K562 (cell line): ENCODE measurements around the gene KNTC1. TPM values are rescaled to one million over a fixed set of nuclear protein-coding genes. Genes with fewer than 3 reads are reported as not detected.
A peak's percentile ranks its signal among the peaks of the same experiment; 100 is the strongest.

Experiments
- BACH1 ChIP-seq: fragments of 200-800 bp; sonication (Bioruptor generic); IDR thresholded peaks from 2 replicates; pipeline ENCODE4 v1.6.1; 2016; ENCODE audit warnings: missing genetic modification characterization, missing compliant biosample characterization
- C11orf30 ChIP-seq: fragments of 450-650 bp; IDR thresholded peaks from 2 replicates; pipeline ENCODE4 v1.6.1; 2016; ENCODE audit warnings: low read depth, mild to moderate bottlenecking
- DIDO1 ChIP-seq: fragments of 450-650 bp; IDR thresholded peaks from 2 replicates; pipeline ENCODE4 v1.6.1; 2016; ENCODE audit warnings: low read depth, missing biosample characterization, missing genetic modification characterization
- KLF1 ChIP-seq: fragments of 450-650 bp; IDR thresholded peaks from 2 replicates; pipeline ENCODE4 v1.6.1; 2016; ENCODE audit warnings: missing genetic modification characterization, missing compliant biosample characterization
- KLF16 ChIP-seq: IDR thresholded peaks from 2 replicates; pipeline ENCODE4 v1.6.1; 2016; ENCODE audit warnings: antibody characterized with exemption
- L3MBTL2 ChIP-seq: fragments of 450-650 bp; IDR thresholded peaks from 2 replicates; pipeline ENCODE4 v1.6.1; 2016; ENCODE audit warnings: mild to moderate bottlenecking, moderate library complexity
- NKRF ChIP-seq: fragments of 450-650 bp; IDR thresholded peaks from 2 replicates; pipeline ENCODE4 v1.6.1; 2016; ENCODE audit warnings: borderline replicate concordance
- PHB ChIP-seq: fragments of 250-450 bp; sonication (Bioruptor Pico); IDR thresholded peaks from 2 replicates; pipeline ENCODE4 v1.5.0; 2021
- RNF2 ChIP-seq: sonication (generic); IDR thresholded peaks from 2 replicates; pipeline ENCODE4 v1.6.1; 2016
- TAF9B ChIP-seq: fragments of 450-650 bp; IDR thresholded peaks from 2 replicates; pipeline ENCODE4 v1.6.1; 2018; ENCODE audit warnings: mild to moderate bottlenecking; ENCODE audit not compliant: partially characterized antibody
- ZBTB1 ChIP-seq: sonication (generic); formaldehyde crosslinking; IDR thresholded peaks from 2 replicates; pipeline ENCODE4 v1.8.1; 2023; ENCODE audit warnings: missing genetic modification reagents, low read depth, mild to moderate bottlenecking, borderline replicate concordance
- ZBTB7A ChIP-seq: IDR thresholded peaks from 2 replicates; pipeline ENCODE4 v1.6.1; 2011; ENCODE audit warnings: low read depth, mild to moderate bottlenecking, low read length, moderate library complexity, borderline replicate concordance; ENCODE audit not compliant: control insufficient read depth
- ZFP1 ChIP-seq: fragments of 450-650 bp; formaldehyde crosslinking; IDR thresholded peaks from 2 replicates; pipeline ENCODE4 v1.4.0; 2020; ENCODE audit warnings: mild to moderate bottlenecking, mixed read lengths
- ZKSCAN1 ChIP-seq: fragments of 150-350 bp; IDR thresholded peaks from 2 replicates; pipeline ENCODE4 v1.6.1; 2016; ENCODE audit warnings: low read depth, low read length
- polyA plus RNA-seq, 8 experiments: library from polyadenylated mRNA; depleted of rRNA in 4 of 8; stranded (reverse) in 5 of 8; unstranded in 3 of 8; fragments of >200 nt; fragmentation: Nextera tagmentation in 2 of 8; fragmentation: Illumina TruSeq in 1 of 8; extraction: Ambion mirVana in 2 of 8; extraction: Trizol in 1 of 8; gene quantifications; 2 replicates each; pipeline versions ENCODE4 v1.2.1 to v1.2.3, GENCODE V29; 2011 to 2014; ENCODE audit warnings: inconsistent platforms in 1 of 8, missing spikeins in 1 of 8
- total RNA-seq, 7 experiments: library from RNA; depleted of rRNA in 6 of 7; stranded (reverse); fragments of >200 nt in 6 of 7; fragmentation: Illumina TruSeq in 2 of 7; extraction: Trizol in 2 of 7; gene quantifications; 2 replicates each; pipeline versions ENCODE4 v1.2.1 to v1.2.3, GENCODE V29; 2011 to 2021; ENCODE audit warnings: low replicate concordance in 1 of 7
- TF ChIP-seq, protein P1 (sequence below): fragments of 200-800 bp; sonication (Bioruptor generic); IDR thresholded peaks from 2 replicates; pipeline ENCODE4 v1.6.1; 2017; ENCODE audit warnings: missing genetic modification characterization, missing compliant biosample characterization
- TF ChIP-seq, protein P2 (sequence below): fragments of 450-650 bp; IDR thresholded peaks from 2 replicates; pipeline ENCODE4 v1.6.1; 2017; ENCODE audit warnings: mild to moderate bottlenecking, moderate library complexity
- TF ChIP-seq, protein P3 (sequence below): sonication (generic); formaldehyde crosslinking; IDR thresholded peaks from 2 replicates; pipeline ENCODE4 v1.8.1; 2023; ENCODE audit warnings: mild to moderate bottlenecking, missing genetic modification reagents, moderate library complexity
- TF ChIP-seq, protein P4 (sequence below): fragments of 200-400 bp; formaldehyde crosslinking; IDR thresholded peaks from 2 replicates; pipeline ENCODE4 v1.6.1; 2017; ENCODE audit warnings: mild to moderate bottlenecking, low read depth, low read length, moderate library complexity

Gene KNTC1
- total and polyA plus RNA-seq, 9 of the 15 experiments (the other 6 are each of a cell fraction or from before 2014, with no cell fraction given): 38.9 to 135 (median 99.6) TPM

DNA sequence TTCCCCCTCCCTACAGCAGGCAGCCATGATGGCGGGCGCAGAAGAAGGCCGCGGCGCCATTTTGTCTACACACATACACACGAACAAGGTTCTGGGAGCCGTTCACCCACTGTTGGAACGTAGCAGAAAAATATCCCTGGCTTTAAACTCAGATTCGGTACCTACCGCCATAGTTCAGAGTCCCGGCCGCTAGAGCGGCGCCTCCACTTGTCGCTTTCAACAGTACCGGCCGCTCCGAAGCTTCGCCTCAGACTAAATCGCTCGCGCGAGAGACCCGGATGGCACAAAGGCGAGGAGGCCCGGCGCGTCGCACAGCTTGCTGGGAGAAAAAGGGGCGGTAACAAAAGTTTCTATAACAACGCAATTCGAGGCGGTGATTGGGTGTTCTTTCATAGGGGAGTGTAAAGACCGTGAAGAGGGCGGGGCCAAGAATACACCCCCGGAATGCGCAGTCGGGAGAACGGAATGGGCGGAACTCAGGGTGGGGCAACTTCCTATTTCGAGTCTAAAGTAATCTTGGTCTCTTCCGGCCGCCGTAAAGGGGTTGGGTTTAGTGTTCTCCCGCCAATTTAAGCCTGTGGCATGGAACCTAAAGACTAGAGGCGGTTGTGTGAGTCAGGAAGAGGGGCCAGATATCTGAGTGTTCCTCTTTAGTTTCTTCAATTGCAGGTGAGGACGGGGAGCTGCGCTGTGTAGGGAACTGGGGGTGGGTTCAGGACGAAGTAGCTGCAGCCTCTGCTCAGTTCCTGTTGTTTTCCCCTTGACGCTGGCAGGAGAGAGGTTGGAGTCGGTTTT is at the start of gene KNTC1, which contains the start of gene RSRC2 (continued):
- TF ChIP-seq NKRF (peak; percentile 91), RNF2 (peak; percentile 88), L3MBTL2 (peak; percentile 95), KLF16 (peak; percentile 89), BACH1 (tag) (peak; percentile 47; the same call in 1 of the 2 replicates), TAF9B (peak; percentile 93), ZFP1 (CRISPR knock-in tag) (no peak), PHB (no peak), C11orf30 (peak; percentile 94), ZKSCAN1 (0 out of 2 replicates have a peak, but pooled peaks have one; percentile 37), KLF1 (tag) (peak; percentile 95), ZBTB7A (peak; percentile 36; the same call in 1 of the 2 replicates), DIDO1 (tag) (peak; percentile 88), ZBTB1 (CRISPR knock-in tag) (no peak)
- TF ChIP-seq, protein P1, sequence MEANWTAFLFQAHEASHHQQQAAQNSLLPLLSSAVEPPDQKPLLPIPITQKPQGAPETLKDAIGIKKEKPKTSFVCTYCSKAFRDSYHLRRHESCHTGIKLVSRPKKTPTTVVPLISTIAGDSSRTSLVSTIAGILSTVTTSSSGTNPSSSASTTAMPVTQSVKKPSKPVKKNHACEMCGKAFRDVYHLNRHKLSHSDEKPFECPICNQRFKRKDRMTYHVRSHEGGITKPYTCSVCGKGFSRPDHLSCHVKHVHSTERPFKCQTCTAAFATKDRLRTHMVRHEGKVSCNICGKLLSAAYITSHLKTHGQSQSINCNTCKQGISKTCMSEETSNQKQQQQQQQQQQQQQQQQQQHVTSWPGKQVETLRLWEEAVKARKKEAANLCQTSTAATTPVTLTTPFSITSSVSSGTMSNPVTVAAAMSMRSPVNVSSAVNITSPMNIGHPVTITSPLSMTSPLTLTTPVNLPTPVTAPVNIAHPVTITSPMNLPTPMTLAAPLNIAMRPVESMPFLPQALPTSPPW (CRISPR knock-in tag): peak; percentile 88
- TF ChIP-seq, protein P2, sequence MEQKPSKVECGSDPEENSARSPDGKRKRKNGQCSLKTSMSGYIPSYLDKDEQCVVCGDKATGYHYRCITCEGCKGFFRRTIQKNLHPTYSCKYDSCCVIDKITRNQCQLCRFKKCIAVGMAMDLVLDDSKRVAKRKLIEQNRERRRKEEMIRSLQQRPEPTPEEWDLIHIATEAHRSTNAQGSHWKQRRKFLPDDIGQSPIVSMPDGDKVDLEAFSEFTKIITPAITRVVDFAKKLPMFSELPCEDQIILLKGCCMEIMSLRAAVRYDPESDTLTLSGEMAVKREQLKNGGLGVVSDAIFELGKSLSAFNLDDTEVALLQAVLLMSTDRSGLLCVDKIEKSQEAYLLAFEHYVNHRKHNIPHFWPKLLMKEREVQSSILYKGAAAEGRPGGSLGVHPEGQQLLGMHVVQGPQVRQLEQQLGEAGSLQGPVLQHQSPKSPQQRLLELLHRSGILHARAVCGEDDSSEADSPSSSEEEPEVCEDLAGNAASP: no peak
- TF ChIP-seq, protein P3, sequence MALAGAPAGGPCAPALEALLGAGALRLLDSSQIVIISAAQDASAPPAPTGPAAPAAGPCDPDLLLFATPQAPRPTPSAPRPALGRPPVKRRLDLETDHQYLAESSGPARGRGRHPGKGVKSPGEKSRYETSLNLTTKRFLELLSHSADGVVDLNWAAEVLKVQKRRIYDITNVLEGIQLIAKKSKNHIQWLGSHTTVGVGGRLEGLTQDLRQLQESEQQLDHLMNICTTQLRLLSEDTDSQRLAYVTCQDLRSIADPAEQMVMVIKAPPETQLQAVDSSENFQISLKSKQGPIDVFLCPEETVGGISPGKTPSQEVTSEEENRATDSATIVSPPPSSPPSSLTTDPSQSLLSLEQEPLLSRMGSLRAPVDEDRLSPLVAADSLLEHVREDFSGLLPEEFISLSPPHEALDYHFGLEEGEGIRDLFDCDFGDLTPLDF (CRISPR knock-in tag): peak; percentile 99
- TF ChIP-seq, protein P4, sequence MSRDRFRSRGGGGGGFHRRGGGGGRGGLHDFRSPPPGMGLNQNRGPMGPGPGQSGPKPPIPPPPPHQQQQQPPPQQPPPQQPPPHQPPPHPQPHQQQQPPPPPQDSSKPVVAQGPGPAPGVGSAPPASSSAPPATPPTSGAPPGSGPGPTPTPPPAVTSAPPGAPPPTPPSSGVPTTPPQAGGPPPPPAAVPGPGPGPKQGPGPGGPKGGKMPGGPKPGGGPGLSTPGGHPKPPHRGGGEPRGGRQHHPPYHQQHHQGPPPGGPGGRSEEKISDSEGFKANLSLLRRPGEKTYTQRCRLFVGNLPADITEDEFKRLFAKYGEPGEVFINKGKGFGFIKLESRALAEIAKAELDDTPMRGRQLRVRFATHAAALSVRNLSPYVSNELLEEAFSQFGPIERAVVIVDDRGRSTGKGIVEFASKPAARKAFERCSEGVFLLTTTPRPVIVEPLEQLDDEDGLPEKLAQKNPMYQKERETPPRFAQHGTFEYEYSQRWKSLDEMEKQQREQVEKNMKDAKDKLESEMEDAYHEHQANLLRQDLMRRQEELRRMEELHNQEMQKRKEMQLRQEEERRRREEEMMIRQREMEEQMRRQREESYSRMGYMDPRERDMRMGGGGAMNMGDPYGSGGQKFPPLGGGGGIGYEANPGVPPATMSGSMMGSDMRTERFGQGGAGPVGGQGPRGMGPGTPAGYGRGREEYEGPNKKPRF: no peak
